PC-3 (cell line): ENCODE measurements around the gene TEPSIN. TPM values are rescaled to one million over a fixed set of nuclear protein-coding genes. Genes with fewer than 3 reads are reported as not detected.

Experiments used
- ATAC-seq: fragments of 200-7000 bp; cut with Tn5 transposase; 2 replicates; pipeline ENCODE4 v1.9.1; 2020; ENCODE audit warnings: mild to moderate bottlenecking, moderate library complexity
- BruUV-seq: library from RNA; stranded (reverse); fragments of 400-500 nt; replicated peaks from 2 replicates; lab custom pipeline; 2021; lab: Mats Ljungman, UMichigan
- CTCF ChIA-PET: fragments of 300-600 bp; sonication (Branson Sonifier 250); formaldehyde crosslinking; loops from one replicate; lab custom pipeline; 2022; ENCODE audit warnings: antibody characterized with exemption; lab: Charles Lee
- POLR2A ChIA-PET: fragments of 300-600 bp; sonication (Branson Sonifier 250); formaldehyde crosslinking; loops from one replicate; lab custom pipeline; 2022; ENCODE audit warnings: antibody characterized with exemption; ENCODE audit not compliant: unreplicated experiment; lab: Charles Lee
- DNase-seq: peaks from one replicate; pipeline ENCODE4 v3.0.0-alpha.2; 2015
- H2AFZ ChIP-seq: fragments of 300-600 bp; sonication (generic); 2 replicates; pipeline ENCODE4 v1.6.0; 2016; ENCODE audit warnings: antibody characterized with exemption, low read length
- H3F3A ChIP-seq: fragments of 300-600 bp; sonication (generic); one replicate; pipeline ENCODE4 v1.6.0; 2017; ENCODE audit warnings: antibody characterized with exemption, low read length, control low read depth, mild to moderate bottlenecking; ENCODE audit not compliant: unreplicated experiment
- H3K27ac ChIP-seq: fragments of 300-600 bp; sonication (generic); 2 replicates; pipeline ENCODE4 v1.5.1; 2016; ENCODE audit warnings: mild to moderate bottlenecking, low read length
- H3K27me3 ChIP-seq: fragments of 300-600 bp; sonication (generic); 2 replicates; pipeline ENCODE4 v1.6.1; 2016; ENCODE audit warnings: low read length, mixed read lengths
- H3K36me3 ChIP-seq: fragments of 300-600 bp; sonication (generic); 2 replicates; pipeline ENCODE4 v1.6.1; 2016; ENCODE audit warnings: low read depth, mixed run types, low read length, mixed read lengths
- H3K4me1 ChIP-seq: fragments of 300-600 bp; sonication (generic); 2 replicates; pipeline ENCODE4 v1.5.1; 2016; ENCODE audit warnings: low read length; ENCODE audit not compliant: insufficient read depth
- H3K4me2 ChIP-seq: fragments of 300-600 bp; sonication (generic); 2 replicates; pipeline ENCODE4 v1.6.0; 2016; ENCODE audit warnings: low read length
- H3K4me3 ChIP-seq: fragments of 300-600 bp; sonication (generic); 2 replicates; pipeline ENCODE4 v1.5.1; 2016; ENCODE audit warnings: mild to moderate bottlenecking, low read length, mixed read lengths
- H3K79me2 ChIP-seq: fragments of 300-600 bp; sonication (generic); 2 replicates; pipeline ENCODE4 v1.6.1; 2017; ENCODE audit warnings: low read length, mixed read lengths
- H3K9ac ChIP-seq: fragments of 300-600 bp; sonication (generic); 2 replicates; pipeline ENCODE4 v1.6.0; 2016; ENCODE audit warnings: mild to moderate bottlenecking, low read length
- H3K9me2 ChIP-seq: fragments of 300-600 bp; sonication (generic); replicated peaks from 2 replicates; pipeline ENCODE4 v1.6.1; 2016; ENCODE audit warnings: mixed run types, low read length, mixed read lengths
- H3K9me3 ChIP-seq: fragments of 300-600 bp; sonication (generic); 2 replicates; pipeline ENCODE4 v1.6.1; 2016; ENCODE audit warnings: low read length, mixed read lengths
- H4K20me1 ChIP-seq: fragments of 300-600 bp; sonication (generic); 2 replicates; pipeline ENCODE4 v1.6.1; 2016; ENCODE audit warnings: low read length, mixed read lengths
- EZH2 ChIP-seq: fragments of 300-600 bp; sonication (generic); IDR thresholded peaks from one replicate; pipeline ENCODE4 v1.6.1; 2017; ENCODE audit warnings: antibody characterized with exemption, mild to moderate bottlenecking, low read length; ENCODE audit not compliant: unreplicated experiment
- EZH2phosphoT487 ChIP-seq: fragments of 300-600 bp; sonication (generic); IDR thresholded peaks from 2 replicates; pipeline ENCODE4 v1.6.1; 2018; ENCODE audit warnings: mild to moderate bottlenecking, antibody characterized with exemption, low read length, borderline replicate concordance
- intact Hi-C: fragments of 100-400 bp; cut with micrococcal nuclease; formaldehyde crosslinking; loops from 2 replicates; pipeline ENCODE4 v1.9.0; 2023
- total RNA-seq: library from RNA; depleted of rRNA; stranded (reverse); fragments of >200 nt; gene quantifications from 2 replicates; pipeline ENCODE4 v1.2.3, GENCODE V29; 2014
- TF ChIP-seq, protein P1 (sequence below): fragments of 300-600 bp; sonication (generic); conservative IDR thresholded peaks from 2 replicates; pipeline ENCODE4 v1.5.1; 2017; ENCODE audit warnings: antibody characterized with exemption, low read depth, mild to moderate bottlenecking, low read length

TEPSIN gene
- total RNA-seq, 1 experiment from 2014 or later, result 28.8 TPM

DNA sequence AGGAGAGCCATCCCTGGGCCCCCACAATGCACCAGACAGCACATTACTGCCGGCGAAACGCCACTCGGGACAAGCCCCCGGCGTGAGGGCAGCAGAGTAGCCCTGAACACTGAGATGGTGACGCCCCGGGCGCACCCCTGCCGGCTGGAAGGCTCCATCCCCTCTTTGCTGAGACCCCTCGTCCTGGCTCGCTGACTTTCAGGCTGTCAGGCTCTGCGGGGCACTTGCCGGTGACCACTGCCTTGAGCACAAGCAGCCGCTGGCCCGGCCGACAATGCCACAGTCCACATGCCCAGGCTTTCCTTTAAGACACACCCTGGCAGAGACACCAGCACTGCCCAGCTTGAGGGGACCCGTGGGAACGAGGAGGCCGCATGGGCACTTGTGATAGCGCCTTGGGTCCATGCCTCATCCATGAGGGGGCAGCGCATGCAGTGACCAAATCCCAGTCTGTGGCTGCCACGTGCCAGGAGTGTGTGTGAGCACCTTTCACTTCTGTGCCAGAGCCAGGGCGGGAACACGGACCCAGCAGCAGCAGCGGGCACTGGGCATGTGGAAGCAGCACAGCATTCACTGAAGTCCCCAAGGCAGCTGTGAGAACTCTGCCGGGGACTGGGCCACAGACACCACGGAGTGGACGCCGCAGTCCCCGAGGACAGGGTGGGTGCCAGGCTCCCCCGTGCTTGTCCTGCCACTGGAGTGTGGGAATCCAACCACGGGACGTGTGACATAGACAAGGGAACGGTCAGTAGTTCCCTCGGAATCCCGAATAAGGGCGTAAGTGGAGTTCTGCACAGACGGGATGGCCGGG lies 24.7 kb upstream of the TEPSIN start:
- intact Hi-C loops, result no loop called here
- Histone ChIP-seq H3K79me2 (no peaks in the 10 kb centered on the region), H3K36me3 (peaks cover 6% of the 10 kb centered on the region; the same call in 1 of the 2 replicates), H3F3A (no peaks in the 10 kb centered on the region), H3K9me2 (no peaks in the 10 kb centered on the region), H3K27ac (no peak overlapping the region), H3K27me3 (no peaks in the 10 kb centered on the region), H3K9ac (no peak overlapping the region), H2AFZ (no peak overlapping the region), H3K4me3 (no peak overlapping the region), H3K4me1 (no peaks in the 10 kb centered on the region), H4K20me1 (no peaks in the 10 kb centered on the region), H3K4me2 (no peak overlapping the region), H3K9me3 (no peaks in the 10 kb centered on the region)
- no peak for DNase-seq
- TF ChIP-seq EZH2phosphoT487 (no peak), EZH2 (no peak)
- TF ChIP-seq, protein P1, sequence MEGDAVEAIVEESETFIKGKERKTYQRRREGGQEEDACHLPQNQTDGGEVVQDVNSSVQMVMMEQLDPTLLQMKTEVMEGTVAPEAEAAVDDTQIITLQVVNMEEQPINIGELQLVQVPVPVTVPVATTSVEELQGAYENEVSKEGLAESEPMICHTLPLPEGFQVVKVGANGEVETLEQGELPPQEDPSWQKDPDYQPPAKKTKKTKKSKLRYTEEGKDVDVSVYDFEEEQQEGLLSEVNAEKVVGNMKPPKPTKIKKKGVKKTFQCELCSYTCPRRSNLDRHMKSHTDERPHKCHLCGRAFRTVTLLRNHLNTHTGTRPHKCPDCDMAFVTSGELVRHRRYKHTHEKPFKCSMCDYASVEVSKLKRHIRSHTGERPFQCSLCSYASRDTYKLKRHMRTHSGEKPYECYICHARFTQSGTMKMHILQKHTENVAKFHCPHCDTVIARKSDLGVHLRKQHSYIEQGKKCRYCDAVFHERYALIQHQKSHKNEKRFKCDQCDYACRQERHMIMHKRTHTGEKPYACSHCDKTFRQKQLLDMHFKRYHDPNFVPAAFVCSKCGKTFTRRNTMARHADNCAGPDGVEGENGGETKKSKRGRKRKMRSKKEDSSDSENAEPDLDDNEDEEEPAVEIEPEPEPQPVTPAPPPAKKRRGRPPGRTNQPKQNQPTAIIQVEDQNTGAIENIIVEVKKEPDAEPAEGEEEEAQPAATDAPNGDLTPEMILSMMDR, result no peak
- ChIA-PET CTCF (no interaction called here), POLR2A (no interaction called here)
- no peak for ATAC-seq
- no TSS peak for BruUV-seq

- peaks cover 6% of the 10 kb centered on the region; the same call in 1 of the 2 replicates for H3K36me3 ChIP-seq
- POLR2A ChIA-PET, result no interaction called here
Measured at GRCh38 chr17:81261582-81262336, 22.9 kb upstream of the TEPSIN start.

More at GRCh38 chr17:81261582-81262336, 22.9 kb upstream of the TEPSIN start:
- no TSS peak for BruUV-seq
- H3K27ac ChIP-seq, result no peak overlapping the region
- H3K27me3 ChIP-seq, result no peaks in the 10 kb centered on the region
- ATAC-seq (no peak), DNase-seq (no peak)
- CTCF ChIA-PET, result no interaction called here
- H3K9me2 ChIP-seq, result no peaks in the 10 kb centered on the region
- H3K4me3 ChIP-seq, result no peak overlapping the region
- H3K9ac ChIP-seq, result no peak overlapping the region
- H2AFZ ChIP-seq, result no peak overlapping the region
- H3F3A ChIP-seq, result no peaks in the 10 kb centered on the region
- H4K20me1 ChIP-seq, result no peaks in the 10 kb centered on the region
- no peak for TF ChIP-seq EZH2phosphoT487
- TF ChIP-seq, protein P1, result no peak
- no peak for TF ChIP-seq EZH2
- no peaks in the 10 kb centered on the region for H3K79me2 ChIP-seq
- no peaks in the 10 kb centered on the region for H3K4me1 ChIP-seq
- H3K9me3 ChIP-seq, result no peaks in the 10 kb centered on the region
- no peak overlapping the region for H3K4me2 ChIP-seq
- intact Hi-C loops, result no loop called here
